SK-N-SH treated with all-trans-retinoic acid at 6 μM for 48 hours (cell line): ENCODE measurements around the gene PALD1.

Experiments used
- ESRRG ChIP-seq: fragments of 250-450 bp; sonication (Bioruptor Pico); IDR thresholded peaks from 2 replicates; pipeline ENCODE4 v1.6.1; 2021; ENCODE audit warnings: mild to moderate bottlenecking
- GLIS3 ChIP-seq: fragments of 250-450 bp; sonication (Bioruptor Pico); IDR thresholded peaks from 2 replicates; pipeline ENCODE4 v1.5.0; 2020; ENCODE audit warnings: mild to moderate bottlenecking, moderate library complexity
- PATZ1 ChIP-seq: fragments of 250-450 bp; sonication (Bioruptor Pico); IDR thresholded peaks from 2 replicates; pipeline ENCODE4 v1.8.0; 2020; ENCODE audit warnings: mild to moderate bottlenecking, moderate library complexity, borderline replicate concordance
- ZNF8 ChIP-seq: fragments of 450-650 bp; formaldehyde crosslinking; IDR thresholded peaks from 2 replicates; pipeline ENCODE4 v1.5.0; 2020; ENCODE audit warnings: mild to moderate bottlenecking, moderate library complexity

The PALD1 gene

GRCh38 chr10:70616761-70617160 lies 138.2 kb downstream of the PALD1 start (continued):
- TF ChIP-seq PATZ1 (CRISPR knock-in tag) (no peak), GLIS3 (no peak), ESRRG (CRISPR knock-in tag) (no peak), ZNF8 (CRISPR knock-in tag) (no peak)
- TF ChIP-seq, all 23 proteins: peak for 0
